NCI-H526 treated with DMSO at 0.1 percent for 48 hours (cell line): ENCODE measurements around the gene MEMO1.
A peak's percentile ranks its signal among the peaks of the same experiment; 100 is the strongest.
"Not testable (repeated sequence)": the region's sequence is repeated elsewhere in the genome, so short reads cannot be mapped to it uniquely, and the experiment has no call there.

ENCODE experiments used
- DNase-seq: peaks from one replicate; lab custom pipeline; 2025; lab: John Stamatoyannopoulos, UW

The MEMO1 gene

DNA sequence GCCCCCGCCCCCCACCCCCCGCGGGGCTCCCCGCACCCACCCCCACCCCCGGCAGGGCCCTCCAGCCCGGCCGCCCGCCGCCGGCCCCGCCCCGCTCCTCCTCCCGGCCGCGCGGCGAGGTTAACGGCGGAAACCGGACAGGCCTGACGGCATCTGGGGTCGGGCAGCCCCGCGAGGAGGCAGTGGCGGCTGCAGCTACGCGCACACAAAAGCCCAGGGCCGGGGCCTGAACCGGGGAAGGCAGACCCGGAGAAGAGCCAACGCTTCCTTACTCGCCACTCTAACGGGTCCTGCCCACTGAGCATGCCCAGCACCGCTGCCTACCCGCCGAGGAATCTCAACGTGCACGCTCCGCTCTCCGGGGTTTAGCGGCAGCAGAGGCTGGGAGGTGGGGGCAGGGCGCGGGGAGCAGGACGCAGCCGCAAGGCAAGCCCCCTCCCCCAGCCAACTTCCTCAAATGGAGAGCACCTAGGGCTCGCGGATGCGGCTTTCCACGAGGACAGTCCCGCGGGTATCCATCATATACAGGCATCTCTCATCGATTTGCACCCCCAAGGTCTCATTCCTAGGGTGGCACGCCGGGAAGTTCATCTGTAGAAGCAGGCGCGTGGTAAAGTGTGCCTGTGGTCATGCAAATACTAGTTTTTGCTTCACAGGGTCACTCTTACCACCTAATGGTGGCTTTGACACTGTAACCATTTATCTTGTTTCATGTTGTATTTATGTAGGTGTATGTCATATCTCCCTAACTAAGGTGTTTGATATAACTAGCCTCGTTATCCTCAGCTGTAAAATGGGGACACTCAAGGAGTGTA, at the start of gene MEMO1:
Gene MEMO1, minus strand, starts transcription at position 339 of the 815 bp plus-strand sequence. CDS start 761 bp downstream, outside the sequence.
- peak; percentile 94 for DNase-seq

DNA sequence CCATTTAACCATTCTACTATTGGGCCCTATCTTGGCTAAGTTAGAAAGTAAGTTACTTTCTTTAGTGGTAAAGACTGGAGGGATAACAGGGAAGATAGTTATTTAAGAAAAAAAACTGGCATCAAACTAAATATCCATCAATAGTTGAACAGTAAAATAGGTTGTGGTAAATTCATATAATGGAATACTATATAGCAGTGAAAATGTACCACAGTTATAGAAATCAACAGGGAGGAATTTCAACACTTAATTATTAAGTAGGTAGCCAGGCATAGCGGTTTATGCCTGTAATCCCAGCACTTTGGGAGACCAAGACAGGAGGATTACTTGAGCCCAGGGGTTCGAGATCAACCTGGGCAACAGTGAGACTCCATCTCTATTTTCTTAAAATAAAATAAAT, 49.5 kb upstream of the MEMO1 start:
- no peak for DNase-seq

DNA sequence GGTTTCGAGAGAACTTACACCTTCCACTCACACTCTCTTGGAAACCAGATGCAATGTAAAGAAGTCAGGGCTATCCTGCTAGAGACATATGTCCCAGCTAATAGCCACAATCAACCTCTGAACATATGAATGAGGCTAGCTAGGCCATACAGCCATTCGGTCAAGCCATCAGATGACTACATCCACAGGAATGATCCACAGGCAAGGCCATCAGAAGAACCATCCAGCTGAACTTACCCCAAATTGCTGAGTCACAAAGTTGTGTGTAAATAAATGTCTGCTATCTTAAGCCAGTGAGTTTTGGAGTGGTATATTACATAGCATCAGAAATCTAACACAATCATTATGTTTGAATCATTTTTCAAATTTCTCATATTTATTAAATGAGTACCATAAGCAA, 47.3 kb upstream of the MEMO1 start:
- DNase-seq, result no peak

DNA sequence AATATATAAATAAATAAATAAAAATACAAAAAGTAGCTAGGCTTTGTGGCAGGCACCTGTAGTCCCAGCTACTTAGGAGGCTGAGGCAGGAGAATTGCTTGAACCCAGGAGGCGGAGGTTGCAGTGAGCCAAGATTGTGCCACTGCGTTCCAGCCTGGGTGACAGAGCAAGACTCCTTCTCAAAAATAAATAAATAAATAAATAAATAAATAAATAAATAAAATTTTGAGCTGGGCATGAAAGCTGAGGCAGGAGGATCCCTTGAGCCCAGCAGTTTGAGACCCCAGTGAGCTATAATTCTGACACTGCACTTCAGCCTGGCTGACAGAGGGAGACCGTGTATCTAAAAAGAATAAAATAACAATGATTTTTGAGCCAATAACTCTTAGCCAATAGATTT, 43.8 kb upstream of the MEMO1 start:
- not testable (repeated sequence) for DNase-seq

DNA sequence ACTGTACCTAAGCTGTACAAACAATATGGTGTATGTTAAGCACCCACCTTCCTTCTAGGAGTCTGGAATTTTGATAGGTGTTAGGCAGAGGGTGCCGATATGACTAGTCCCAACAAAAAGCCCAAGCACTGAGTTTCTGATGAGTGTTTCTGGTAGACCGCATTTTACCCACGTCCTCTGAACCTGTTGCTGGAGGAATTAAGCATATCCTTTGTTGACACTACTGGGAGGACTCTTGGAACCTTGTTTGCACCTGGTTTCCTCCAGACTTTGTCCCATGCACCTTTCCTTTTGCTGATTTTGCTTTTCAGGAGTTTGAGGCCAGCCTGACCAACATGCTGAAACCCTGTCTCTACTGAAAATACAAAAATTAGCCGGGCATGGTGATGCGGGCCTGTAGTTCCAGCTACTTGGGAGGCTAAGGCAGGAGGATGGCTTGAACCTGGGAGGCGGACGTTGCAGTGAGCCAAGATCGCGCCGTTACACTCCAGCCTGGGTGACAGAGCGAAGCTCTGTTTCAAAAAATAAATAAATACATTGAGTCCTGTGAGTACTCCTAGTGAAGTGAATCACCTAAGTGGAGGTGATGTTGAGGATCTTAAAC, 41.1 kb upstream of the MEMO1 start:
- no peak for DNase-seq

DNA sequence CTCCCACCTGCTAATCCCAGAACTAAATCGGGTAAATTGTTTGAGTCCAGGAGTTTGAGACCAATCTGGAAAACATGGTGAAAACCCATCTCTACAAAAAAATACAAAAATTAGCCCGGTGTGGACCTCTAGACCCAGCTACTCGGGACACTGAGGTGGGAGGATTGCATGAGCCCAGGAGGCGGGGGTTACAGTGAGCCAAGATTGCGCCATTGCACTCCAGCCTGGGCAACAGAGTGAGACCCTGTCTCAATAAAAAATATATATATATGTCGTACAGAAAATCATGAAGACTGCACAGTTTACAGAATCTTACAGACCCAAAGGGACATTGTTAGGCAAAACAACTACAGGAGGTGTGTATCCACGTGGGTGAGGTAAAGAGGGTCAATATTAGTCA, 32.8 kb upstream of the MEMO1 start:
- DNase-seq, result no peak

DNA sequence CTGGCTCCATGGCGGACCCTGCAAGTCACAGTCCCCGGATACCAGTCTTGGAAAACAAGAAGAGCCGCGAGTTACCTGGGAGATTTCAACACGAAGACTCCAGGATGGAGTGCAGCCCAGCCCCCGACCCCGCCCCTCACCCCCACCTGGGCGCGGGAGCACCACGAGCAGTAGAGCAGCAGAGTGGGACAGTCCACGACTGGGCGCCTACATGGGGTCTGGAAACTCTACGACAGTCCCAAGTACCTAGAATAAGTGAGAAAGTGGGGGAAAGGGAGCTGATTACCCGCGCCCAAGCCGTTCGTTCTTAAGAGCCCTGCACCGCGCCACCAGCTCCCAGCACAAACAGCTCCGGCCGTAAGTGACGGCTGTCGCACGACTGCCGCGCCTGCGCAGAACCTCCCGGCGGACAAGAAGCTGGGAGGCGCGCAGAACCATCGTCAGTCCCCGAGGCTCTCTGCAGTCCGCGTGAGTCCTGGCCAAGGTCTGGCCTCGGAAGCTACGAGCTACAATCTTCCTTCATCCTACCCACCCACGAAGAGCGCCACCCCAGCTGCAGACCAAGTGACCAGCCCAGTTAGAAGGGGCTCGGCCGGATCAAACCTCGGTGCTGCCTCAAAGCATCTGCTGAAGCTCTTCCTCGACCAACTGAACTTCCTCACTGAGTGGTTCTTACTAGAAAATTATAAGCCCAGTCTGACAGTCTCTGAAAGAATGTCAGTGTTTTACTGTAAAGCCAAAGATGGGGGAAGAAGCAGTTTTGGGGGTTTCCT, 28.8 kb upstream of the MEMO1 start, which contains the start of gene DPY30:
Gene DPY30, minus strand, starts transcription at position 359 of the 773 bp plus-strand sequence. Its CDS starts 349 bp downstream, at position 10.
- DNase-seq, result peak; percentile 86

DNA sequence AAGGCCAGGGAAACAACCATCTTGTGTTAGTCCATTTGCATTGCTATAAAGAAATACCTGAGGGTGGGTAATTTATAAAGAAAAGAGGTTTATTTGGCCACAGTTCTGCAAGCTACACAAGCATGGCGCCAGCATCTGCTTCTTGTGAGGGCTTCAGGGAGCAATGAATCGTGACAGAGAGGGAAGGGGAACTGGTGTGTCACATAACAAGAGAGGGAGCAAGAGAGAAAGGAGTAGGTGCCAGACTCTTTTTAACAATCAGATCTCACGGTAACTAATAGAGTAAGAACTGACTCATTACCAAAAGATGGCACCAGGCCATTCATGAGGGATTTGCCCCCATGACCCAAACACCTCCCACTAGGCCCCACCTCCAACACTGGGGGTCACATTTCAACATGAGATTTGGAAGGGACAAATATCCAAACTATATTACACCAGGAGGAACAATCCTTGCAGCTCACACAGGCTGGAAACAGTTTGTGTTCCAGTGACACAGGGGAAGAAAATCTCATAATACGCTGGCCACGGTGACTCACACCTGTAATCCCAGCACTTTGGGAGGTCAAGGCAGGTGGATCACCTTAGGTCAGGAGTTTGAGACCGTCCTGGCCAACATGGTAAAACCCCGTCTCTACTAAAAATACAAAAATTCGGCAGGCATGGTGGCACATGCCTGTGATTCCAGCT, 23.5 kb upstream of the MEMO1 start:
- DNase-seq, result not testable (repeated sequence)

DNA sequence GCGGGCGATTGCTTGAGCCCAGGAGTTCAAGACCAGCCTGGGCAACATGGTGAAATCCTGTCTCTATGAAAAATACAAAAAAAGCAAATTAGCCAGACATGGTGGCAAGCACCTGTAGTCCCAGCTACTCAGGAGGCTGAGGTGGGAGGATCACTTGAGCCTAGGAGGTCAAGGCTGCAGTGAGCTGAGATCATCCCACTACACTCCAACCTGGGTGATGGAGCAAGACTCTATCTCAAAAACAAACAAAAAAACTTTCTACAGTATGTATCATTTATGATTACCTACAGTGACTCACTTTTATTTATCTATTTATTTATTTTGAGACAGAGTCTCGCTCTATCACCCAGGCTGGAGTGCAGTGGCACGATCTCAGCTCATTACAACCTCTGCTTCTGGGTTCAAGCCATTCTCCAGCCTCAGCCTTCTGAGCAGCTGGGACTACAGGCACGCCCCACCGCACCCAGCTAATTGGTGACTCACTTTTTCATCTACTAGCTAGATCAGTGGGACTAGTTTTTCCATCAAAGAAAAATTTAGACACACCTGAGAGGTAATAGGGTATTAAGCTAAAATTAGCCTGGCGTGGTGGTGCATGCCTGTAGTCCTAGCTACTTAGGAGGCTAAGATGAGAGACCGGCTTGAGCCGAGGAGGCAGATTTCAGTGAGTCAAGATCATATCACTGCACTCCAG, 8.1 kb upstream of the MEMO1 start:
- not testable (repeated sequence) for DNase-seq

DNA sequence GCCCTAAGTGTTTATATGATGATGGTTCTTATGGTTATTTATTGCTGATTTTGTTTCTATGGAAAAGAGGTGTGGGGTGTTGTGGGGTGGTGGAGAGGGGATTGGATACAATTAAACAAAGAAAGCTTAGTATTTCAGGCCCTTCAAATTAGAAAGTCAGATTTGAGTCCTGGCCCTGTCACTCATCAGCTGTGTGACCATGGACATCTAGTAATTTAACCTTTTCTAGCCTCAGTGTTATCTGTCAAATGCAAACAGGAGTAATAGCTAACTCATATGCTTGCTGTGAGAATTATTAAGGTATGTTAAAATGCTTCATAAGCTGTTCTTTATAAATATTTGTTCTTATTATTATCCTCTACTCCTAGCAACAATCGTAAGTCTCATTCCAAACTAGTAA, 2.1 kb upstream of the MEMO1 start:
- DNase-seq, result no peak

DNA sequence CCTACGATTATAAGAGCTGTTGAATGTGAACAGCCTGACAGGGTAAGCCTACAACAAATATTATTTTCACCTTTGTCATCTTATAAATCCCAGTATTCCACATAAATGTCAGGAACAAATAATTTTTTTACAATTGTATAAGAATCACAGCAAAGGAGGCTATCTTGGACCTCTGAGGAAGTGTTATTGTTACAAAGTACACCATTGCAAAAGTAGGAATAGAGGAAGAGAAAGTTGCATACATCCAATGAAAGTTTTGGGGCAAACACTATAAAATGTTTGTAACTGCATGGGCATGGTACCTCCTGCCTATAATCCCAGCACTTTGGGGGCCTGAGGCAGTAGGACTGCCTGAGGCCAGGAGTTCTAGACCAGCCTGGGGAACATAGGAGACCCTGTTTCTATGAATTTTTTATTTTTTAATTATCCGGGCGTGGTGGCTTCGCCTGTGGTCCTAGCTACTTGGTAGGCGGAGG, 715 bp upstream of the MEMO1 start:
- DNase-seq, result no peak

DNA sequence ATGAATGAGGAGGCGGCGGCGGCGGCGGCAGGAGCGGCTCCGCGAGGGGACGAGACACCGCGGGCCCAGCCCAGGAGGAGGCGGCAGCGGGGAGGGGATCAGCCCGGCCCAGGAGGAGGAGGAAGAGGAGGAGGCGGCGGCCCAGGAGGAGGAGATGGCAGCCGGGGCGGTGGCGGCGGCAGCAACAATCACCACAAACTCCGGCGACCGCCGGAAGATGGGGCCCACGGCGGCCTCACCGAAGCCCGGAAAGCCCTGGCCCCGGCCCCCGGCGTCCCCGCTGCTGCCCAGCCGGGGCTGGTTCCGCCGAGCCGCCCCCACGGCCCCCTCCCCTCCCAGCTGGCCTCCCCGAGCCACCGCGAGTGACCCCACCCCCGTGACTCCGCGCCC, 533 bp downstream of the MEMO1 start:
- not testable (repeated sequence) for DNase-seq

DNA sequence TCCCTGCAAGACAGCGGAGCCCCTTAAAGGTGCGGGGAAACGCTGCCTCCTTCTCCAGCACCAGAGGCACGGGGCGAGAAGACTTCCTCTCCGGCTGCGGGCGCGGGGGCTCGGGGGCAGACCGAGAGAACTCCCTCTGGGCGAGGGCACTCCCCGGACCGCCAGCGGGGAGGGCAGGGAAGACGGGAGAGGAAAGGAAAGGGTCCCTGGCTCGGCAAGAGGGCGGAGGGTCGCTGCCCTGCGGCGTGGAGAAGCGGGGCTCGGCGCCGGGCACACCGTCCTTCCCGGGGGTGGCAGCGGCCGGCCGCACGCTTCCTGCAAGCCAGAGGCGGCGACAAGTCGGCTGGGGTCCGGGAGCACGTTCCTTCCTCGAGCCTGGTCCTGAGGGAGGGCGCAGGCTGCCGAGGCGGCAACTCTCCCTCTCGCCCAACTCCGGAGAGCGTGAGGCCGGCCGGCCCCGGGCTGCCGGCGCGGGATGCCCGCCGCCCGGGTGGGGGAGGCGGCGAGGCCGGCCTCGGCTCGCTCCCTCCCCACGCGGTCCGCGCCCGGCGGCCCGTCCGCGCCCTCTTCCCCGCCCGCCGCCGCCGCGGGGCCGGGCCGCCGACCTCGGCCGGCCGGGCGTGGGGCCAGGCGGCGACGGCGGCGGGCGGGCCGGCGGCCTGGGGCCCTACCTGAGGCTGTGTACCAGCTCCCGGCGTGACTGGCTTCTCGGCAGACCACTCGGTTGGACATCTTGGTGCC, 1.1 kb downstream of the MEMO1 start:
- DNase-seq, result peak; percentile 8

DNA sequence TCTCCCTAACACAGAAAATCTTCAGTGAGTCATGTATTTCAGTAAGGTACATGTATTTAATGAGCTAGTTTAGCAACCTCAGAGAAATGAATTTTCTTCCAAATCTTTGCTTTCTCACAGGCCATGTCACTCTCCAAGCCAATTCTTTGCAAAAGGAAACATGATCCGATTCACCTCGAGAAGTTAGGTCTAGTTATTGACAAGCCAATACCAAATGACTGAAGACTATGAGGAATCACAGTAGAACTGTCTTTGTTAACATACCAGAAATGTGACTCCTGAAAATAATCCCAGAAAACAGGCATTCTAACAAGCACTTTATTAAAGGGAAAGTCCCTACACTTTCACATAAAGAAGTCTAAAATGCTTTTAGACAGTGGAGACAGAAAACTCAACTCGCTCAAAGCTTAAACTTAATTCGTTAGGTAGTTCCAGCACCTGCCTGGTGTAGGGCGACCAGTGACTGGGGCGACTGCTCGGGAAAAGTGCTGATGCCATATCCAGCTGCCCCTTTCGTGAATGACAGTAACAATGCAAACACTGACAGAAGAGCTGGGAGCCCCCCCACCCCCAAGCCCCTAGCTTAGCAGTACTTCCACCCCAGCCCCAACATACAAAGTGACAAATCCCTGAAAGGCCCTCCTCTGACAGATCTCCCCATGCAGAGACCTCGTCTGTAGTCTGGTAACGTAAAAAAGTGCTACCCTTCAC, 1.8 kb downstream of the MEMO1 start:
- DNase-seq, result no peak

DNA sequence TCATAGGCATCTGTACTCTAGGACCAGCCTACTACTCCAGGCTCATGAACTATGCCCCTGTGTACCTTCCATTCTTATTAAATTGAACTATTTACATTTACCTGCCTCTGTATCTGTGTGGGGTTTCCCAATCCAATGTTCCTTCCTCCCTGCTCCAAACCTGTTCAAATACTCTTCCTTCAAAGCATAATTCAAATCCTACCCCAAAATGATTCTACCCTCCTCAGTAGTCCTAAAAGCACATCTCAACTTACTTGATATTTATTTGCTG, 3.8 kb downstream of the MEMO1 start:
- DNase-seq, result no peak

DNA sequence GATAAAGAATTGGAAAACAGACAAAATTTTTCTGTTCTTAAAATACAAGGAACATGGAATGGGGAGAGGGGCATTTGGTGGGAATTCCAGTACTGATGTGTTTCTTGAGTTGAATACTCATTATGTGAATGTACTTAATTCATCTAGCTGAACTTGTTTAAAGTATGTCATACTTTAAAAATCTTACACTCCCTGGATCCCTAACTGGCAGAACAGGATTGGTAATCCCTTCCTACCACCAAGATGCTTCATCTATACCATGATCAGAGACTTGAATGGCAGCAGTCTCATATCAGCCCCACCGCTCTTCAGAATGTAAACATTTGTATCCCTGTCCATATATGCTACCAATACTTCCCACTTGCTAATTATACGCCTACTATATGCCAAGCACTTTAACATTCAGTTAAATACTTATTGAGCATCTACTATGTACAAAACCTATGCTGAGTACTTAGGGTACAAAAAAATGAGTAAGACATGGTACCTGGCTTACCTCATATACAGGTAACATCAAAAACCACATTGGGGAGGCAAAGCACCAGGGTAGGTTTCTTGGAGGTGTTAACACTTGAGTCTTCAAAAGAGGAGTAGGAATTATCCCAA, 5.3 kb downstream of the MEMO1 start:
- no peak for DNase-seq

DNA sequence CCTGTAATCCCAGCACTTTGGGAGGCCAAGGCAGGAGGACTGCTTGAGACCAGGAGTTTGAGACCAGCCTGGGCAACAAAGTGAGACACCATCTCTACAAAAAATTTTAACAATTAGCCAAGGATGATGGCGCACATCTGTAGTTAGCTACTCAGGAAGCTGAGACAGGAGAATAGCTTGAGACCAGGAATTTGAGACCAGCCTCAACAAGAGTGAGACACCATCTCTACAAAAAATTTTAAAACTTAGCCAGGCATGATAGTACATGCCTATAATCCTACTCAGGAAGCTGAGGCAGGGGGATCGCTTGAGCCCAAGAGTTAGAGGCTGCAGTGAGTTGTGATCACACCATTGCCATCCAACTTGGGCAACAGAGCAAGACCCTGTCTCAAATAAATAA, 7.0 kb downstream of the MEMO1 start:
- DNase-seq, result no peak

DNA sequence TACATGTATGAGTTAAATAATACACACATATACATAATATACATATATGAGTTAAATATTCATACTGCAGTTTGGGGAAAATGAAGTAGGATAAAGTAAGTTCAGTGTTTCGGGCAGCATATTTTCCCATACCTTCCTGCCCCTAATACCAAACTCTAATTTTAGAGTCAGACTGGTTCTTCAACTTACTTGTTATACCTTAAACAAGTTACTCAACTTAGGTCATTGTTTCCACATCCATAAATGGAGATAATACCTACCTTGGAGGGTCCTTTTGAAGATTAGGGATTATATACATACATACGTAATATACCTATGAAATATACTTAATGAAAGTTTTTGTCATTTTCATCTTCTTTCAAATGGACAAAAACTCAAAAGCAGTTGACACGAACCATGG, 8.4 kb downstream of the MEMO1 start:
- DNase-seq, result no peak

DNA sequence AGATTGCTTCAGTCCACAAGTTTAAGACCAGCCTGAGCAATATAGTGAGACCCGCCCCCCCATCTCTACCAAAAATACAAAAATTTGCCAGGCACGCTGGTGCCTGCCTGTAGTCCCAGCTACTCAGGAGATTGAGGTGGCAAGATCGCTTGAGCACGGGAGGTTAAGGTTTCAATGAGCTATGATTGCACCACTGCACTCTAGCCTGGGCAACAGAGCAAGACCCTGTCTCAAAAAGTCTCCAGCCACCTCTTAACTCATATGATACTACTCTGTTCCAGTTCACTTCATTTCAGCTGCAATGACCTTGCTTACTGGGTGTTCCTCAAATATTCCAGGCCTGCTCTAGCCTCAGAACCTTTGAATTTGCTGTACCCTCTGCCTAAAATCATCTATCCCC, 11.4 kb downstream of the MEMO1 start:
- no peak for DNase-seq
